EH (cell line): ENCODE results near the gene PCCA.
"Not testable (repeated sequence)": the region's sequence is repeated elsewhere in the genome, so short reads cannot be mapped to it uniquely, and the experiment has no call there.

ENCODE experiments used
- DNase-seq: peaks from one replicate; pipeline ENCODE4 v3.0.0-alpha.2; 2015; ENCODE audit warnings: low read depth

The PCCA gene

DNA sequence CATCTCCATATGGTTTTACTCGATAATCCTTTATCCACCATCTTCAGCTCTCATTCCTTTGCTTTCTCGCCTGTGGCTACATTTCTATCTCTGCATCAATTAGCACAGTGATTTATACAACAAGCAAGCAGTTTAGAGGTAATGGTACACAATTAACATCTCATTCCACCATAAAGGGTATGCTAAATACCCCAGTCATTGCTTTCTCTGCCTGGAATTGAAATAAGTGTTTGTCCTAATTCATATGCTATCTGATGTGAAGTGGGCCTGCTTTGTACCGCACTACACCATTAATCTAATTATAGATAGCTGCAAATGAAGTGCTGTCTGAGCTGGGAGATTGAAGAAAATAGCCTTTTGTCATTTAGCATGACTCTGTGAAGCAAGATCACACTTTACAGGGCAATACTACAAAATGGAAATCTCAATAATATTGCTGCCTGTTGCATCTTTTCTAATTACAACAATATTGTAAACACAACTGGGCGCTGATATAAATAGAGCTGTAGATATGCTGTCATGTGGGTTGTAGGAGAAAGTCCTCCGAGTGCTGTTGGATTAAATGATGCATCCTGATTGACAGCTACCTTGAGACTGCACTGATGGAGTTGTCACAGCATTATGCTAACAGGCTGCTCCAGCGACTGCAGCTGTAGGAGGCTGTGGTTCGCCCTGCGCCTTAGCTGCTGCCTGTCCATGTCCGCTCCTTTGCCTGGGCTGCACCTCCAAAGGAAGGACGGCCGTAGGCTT, 421.5 kb downstream of the PCCA start:
- no peak for DNase-seq

DNA sequence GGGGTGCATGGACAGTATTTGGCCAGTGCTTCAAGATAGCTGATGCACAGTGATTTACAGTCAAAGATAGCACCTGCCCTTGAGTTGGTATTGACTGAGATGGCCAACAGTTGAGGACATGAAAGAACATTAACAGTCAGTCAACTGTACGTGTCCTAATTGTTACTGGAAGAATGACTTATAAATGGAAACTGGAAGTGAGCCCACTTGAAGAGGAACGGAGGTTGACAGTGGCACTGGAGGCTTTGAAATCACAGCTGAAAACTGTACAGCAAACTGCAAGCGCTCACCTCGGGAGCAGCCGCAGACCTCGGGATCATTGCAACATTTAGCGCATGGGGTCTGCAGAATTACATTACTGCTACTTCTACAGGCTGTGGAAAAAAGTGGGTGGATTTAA, 422.6 kb downstream of the PCCA start:
- no peak for DNase-seq

DNA sequence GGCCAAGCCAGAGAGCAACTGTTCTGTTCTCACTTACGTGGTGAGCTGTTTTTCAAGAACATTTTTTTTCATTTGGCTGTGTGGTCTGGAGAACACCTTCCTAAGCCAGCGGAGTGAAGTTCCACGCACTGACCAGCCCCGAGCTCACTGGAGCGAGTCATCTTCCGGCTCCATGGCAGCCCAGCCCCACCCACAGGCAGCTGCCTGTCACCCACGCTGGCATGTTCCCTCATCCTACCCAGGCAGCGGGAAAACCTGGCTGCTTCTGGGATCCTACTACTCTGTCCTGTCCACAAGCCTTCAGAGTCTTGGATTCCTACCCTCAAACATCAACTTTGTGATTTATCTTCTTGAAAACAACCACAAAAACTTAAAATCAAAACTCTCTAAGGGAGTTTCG, 423.5 kb downstream of the PCCA start:
- peak; percentile 21 for DNase-seq

DNA sequence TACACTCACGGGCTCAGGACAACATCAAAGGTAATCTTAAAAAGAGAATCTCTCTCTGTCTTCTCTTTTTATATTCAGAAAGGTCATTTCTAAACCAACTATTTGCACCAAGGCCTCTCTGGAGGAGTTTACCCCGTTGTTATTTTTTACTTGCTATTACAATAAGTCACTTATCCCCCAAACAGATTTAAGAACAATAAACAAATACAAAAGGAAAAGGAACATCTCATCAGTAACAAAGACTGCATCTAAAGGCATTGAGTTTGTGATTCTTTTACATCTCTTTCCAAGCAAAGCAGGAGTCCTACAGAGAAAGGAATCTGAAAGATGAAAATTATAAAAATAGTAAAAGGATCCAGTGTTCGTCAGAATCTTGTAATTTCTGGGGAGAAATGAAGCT, 424.3 kb downstream of the PCCA start:
- no peak for DNase-seq

DNA sequence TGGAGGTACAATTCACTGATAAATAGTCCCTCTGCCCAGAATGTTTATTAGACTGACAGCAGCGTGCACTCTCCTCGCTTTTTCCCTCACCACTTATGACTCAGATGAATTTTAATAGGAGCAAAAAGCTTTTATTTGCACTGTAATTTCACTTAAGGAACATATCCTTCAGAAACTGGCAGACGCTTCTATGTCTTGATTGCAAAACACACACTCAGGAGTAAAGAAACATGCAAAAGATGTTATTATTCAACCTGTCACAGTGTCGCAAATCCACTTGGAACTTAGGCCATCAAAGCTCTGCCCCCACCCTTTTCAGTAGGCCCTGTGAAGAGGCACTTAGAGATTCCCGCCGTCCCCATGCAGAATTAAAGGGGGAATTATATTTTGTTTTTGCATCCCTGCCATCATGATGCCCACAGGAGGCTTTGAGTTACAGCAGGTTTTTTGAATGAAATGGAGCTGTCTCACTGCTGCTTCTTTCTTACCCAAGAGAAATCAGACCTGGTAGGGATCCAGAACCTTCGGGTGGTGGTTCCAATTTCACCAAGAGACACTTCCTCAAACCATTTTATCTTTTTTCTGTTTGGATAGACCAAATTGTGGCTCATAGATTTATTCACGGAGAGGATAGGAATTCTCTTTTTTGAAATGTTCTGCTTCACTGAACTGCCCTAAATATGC, 425.2 kb downstream of the PCCA start:
- DNase-seq, result peak; percentile 38

DNA sequence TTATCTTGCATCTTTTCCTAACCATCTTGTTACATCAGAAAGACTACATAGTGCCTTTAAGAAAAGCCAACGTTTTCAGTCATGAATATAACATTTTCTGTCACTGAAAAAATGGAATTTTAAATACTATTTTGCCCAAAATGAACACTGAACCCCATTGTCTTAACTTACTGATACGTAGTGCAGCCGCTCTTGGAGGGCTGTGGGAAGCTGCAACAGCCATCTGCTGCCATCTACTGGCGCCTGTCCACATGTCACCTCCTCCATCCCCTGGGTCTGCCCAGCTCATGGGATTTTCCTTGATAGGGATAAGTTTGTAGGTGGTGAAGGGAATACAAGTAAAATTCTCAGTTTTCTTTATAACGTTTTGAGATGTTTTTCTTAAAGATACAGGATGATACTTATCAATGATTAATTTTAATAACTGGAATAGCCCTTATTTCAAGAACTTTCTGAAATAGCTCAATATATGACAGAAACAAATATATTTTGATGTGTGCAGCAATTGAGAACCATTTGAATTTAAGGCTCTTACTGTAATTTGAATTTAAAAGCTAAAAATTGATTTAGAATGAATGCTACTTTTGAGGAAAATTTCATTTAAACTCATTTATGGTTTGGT, 426.0 kb downstream of the PCCA start:
- DNase-seq, result peak; percentile 78

DNA sequence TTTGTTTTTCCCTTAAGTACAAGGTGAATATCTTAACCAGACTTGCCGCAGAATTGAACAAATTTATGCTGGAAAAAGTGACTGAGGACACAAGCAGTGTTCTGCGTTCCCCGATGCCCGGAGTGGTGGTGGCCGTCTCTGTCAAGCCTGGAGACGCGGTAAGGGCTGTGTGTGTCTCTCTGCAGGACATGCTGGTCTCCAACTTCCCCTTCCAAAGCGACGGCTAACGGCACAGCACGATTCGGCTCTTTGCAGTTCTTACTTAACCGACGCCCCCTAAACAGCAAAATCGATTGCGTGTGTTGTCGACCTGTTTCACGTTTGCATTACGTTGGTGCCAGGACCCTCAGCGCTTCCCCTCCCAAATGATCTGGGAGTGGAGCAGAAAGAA, 426.5 kb downstream of the PCCA start:
- no peak for DNase-seq

DNA sequence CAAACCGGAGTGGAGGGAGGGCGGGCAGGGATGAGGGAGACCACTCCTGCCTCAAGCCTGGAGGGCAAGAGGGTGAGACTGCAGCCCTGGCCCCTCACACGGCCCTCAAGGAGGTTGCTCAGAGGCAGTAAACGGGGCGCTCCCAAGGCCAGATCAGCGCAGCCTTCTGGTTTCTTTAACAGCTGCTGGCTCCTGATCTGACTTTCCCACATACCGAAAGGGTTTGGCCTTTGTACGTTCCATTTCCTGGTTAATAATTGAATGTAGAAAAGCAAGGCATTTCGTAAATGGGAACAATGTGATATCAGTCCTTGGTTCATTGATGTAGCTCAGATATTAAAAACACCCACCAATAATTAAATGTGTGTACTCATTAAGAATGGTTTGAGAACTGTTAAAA, 428.2 kb downstream of the PCCA start:
- no peak for DNase-seq

DNA sequence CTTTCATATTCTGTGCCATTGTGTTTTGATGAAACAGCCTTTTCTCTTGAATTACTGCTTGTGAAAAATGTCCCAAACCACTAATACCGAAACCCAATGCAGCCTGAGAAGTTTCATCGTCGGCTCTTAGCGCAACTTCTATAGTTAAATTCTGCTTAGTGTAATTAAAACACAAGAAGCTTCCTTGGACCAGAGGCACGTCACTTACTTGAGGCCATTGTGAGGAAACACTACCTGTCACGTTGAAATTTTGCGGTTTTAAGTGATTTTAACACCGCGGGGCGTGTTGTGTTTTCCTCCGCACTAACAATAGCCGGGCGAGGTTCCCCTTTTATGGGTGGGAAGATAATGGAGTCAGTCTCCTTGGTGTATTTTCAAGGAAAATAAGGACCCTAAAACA, 428.8 kb downstream of the PCCA start:
- DNase-seq, result no peak

DNA sequence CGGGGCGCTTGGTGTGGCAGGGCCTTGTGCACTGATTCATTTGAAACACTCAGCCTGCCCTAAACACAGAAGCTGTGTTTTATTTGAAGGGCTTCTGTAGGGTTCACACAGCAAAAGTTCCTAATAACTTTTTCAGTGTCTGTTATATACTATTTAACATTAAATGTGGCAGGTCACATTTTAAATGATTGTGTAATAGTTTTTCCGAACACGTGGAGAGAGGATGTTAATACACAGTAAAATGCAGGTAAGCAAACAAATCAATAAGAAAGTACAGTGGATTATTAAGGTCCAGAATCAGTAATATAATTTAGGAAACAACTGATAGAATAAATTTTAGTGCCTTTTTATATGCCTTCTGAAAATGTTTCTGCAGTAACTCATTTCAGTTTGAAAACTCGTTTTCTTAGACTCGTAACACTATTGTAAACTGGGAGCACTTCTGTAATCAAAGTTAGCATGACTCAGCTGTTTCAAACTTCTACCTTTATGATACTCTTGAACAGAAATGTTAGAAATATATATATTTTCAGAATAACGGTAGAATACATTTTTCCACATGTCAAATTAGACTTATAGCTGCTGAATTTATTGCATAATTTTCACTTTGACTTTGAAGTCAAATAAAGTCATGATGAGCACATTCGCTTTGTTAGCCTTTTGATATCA, 429.6 kb downstream of the PCCA start:
- DNase-seq, result no peak

DNA sequence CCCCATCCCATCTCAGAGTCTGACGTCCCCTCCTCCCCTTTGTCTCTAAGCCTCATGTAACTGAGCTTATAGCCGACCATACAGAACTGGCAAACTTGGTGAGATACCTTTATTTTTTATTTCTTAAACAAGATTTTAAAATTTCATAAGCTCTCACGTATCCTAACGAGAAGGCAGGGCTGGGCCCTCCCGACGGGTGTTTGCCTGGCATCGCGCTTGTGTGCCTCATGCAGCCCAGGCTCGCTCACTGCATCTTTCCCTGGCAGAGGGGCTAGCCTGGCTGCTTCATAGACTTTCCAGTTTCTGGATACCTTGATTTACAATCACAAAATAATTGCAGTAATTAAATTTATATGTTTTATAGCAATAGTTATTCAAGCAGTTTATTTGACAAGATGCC, 430.7 kb downstream of the PCCA start:
- no peak for DNase-seq

DNA sequence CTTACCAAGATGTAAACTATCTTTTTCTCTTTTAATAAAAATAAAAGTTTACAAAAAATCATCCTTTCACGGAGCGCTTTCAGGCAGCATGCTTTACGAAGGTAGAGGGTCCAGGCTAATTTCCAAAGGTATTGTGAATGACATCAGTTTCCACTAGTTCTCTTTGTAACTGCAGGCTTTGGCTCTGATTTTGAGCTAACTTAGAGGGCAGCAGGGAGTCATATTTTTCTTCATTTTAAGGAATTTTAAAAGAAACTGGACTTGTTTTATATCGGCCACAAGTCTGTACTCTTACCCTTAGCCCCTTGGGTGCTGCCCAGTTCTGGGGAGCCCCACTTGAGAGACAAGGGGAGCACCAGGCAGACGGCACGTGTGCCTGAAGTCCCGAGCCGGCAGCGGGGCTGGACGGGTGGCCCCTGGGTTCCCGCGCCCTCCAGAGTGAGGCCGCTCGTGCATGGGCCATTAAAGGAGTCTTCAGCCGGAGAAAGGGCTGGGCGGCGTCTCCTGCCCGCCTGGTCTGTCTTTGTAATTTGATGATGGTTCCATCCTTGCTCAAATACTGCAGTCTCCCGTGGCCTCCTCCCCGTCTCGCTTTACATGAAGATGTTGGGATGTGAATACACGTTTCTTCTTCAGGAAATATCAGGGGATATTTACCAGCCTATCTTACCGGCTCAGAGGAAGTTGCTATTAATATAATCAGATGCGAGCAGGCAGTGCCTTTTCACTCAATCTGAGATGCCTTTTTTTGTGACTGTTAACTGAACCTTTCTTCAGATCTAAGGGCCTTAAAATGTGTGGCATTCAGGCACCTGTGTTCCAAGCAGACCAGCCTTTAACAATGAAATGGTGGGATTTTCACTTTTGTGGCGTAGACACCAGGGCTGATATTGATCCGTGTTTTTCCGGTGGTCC, 432.3 kb downstream of the PCCA start:
- no peak for DNase-seq

DNA sequence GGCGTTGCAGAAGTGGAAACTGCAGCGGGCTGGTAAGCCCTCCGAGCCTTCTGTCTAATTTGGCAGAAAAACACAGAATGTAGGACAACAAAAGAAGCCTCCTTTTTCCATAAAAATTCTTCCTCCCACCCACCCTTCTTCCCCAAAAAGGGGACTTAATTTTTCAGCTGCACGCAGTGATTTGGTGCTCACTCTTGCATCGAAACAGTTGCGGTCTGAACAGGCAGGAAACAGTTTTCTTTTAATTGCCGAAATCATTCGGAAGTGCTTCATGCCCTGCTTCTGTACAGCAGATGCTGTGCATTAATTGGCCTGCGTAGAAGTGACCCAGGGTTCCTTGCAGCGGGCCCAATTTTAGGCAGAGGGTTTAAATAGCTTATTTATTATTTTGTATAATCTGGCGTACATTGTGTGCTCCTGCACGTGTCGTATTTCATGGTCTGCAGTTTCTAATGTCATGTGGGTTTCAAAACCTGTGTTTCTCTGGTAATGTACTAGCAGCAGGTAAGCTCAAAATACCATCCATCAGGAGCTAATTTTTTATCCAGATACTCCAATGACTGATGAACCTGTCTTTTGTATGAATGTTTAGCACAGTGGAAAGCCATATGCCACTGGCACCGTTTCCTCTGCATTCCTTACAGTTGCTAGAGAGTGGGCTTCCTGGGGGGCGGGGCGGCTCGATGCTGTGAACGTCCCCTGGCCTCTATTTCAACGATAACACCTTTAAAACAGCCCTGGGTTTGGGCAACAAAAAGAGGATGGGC, 433.1 kb downstream of the PCCA start:
- DNase-seq, result no peak

DNA sequence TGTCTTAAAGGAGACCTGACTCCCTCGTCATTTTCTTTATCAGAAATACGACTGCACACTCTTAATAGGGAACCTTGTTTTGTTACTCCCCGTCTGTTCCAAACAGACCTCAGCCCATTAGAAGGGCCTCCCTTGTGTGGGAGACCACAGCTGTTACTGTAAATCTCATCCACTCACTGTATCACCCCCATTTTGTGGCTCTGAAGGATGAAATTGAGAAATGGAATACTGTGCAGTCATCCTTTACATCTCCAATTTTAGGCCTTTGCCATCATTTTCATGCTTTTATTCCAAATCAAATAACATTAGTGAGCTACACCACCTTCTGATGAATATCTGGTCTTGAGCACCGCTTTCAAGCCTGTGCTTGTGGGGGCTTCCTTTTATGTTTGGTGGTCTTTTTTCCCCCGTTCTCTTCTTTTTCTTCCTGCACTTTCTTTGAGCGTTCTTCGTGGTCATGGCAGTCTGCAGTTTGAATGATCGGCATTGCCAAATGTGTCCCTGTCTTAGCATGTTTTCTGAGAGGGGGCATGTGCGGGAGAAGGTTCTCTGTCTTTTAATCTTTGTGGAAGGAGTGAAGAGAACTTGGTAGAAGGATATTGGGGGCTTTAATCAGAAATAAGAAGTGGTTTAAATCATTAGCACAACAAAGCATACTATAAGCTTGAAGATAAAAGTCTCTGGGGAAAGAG, 433.9 kb downstream of the PCCA start:
- DNase-seq, result no peak

DNA sequence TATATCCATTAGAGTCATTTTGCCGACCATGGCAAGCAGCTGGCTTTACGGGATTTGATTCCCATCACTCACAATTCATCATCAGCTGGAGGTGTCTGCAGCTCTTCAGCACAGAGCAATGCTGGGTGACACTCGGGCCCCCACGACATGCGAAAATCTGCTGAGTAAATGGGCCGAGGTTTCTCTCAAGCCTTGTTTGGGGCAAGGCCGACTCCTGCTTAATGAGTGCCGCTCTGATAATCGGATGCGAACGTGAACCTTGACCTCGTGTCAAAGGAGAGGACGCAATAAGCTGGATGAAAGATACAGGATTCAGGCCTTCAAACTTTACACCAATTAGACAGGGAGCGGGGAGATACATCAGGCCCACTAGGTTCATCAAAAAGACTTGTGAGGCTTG, 434.5 kb downstream of the PCCA start:
- DNase-seq, result no peak

DNA sequence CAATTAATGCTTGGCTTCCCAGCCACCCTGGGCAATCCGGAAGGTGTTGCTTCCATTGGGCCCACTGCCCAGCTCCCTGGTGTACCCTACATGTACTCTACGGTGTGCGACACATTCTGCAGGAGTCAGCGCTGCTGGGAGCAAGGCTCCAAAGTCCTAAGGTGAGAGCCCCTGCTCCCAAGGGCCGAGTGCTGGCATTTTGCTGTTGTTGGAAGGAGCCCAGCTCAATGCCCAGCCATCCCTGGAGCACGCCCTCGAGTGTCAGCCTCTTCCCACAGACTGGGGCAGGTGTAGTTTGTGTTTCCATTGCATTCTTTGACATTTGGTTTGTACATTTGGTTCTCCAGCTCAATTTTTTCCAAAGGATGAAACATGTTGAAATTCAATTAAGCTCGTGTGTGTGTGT, 435.1 kb downstream of the PCCA start:
- DNase-seq, result no peak

DNA sequence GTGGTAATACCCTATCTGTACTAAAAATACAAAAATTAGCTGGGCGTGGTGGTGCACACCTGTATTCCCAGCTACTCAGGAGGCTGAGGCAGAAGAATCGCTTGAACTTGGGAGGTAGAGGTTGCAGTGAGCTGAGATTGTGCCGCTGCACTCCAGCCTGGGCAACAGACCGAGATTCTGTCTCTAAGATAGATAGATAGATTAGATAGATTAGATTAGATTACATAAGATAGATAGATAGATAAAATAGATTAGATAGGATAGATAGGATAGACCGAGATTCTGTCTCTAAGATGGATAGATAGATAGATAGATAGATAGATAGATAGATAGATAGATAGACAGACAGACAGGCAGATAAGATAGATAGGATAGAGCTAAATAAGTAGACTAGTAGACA, 435.8 kb downstream of the PCCA start:
- DNase-seq, result not testable (repeated sequence)

DNA sequence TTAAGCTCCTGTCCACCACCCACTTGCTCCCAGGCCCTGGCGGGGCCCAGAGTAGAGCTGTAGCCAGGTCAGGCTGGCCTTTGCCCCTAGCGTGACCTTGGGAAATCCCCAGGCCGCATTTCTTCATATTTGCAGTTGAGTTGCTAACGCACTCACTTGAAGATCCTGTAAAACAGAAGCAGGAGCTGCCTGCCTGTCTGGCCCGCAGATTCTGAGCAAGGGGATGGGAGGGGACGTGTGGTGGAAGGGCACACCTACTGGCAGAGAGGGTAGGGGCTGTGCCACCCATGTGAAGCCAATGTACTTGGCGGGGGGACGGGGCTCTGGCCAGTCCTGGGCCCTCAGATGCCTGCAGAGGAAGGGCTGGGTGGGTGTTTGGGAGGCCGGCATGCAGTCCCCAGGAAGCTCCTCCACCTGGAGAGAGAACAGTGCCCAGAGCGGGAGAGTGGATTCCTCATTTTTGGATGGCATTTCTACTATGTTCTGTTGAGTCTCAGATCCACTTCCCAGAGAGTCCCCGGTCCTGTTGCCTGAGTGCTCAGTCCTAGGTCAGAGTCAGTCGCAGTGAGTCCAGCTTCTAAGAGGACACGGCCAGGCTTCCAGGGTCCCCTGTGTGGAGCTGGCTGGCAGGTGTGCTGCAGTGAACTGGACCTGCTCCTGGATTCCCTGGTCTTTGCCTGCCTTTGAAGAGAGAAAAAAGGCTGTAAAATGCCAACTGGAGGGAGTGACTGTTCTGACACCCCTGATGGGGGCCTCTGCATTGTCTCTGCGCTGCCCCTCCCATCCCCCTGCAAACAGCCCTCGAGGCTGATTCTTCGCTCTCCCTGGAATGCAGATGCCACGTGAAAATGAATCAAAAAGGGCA, 436.8 kb downstream of the PCCA start:
- no peak for DNase-seq

DNA sequence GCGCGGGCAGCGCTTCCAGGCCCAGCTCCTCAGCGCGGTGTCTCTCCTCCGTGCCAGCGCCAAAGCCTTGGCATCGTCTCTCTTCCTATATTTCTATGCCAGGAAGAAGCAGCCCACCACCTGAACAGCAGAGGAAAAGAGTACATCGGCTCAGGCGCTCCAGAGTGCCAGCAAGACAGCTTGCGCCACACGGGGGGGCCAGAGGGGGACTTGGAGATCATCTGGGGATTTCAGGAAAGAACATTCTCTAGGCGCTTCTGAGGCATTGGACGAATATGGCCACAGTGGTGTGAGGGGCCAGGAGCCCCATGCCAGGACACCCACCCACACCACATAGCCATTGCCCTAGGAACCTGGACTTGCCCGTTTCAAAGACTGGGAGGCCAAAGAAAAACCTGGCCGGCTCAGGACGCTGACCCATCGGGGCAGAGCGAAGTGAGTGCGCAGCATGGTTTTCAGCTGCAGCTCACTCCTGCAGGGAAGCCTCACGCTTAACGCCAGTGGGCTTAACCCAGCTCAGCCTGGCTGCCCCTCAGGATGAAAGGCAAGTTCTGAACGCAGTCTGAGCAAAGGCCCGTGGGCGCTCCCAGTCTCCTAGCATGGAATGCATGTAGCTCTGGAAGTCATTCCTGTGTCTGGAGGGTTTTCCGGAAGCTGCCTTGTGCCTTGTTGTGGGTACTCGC, 437.6 kb downstream of the PCCA start:
- no peak for DNase-seq
